Central memory CD4-positive, alpha-beta T cell (primary cell): Measurements from ENCODE around the gene AGR3.

ENCODE experiments used
- DNase-seq: peaks from one replicate; pipeline ENCODE4 v3.0.0; 2022
- total RNA-seq, 3 experiments: gene quantifications; one replicate each; lab custom pipeline; 2026; lab: John Stamatoyannopoulos, UW

Gene AGR3
- total RNA-seq, result 0 reads per million in 3 experiments

DNA sequence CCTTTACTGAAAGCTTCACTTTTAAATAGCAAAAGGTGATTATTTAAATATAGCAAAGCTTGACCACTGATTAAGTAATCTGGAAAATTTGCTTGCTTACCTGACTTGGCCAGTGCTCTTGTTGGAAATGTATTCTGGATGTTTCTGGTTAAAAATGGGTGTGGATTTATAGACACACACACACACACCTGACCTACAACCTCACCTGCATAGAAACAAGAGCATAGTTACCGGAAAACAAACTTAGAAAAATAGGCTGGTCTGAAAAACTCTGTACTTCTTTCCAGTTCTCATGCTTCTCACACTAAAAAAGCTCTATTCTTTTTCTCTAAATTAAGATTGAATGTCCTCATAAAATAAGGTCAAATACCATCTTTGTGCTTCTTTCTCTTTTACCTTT is at the start of gene AGR3:
Gene AGR3 (minus strand): TSS at position 140 of the 400 bp plus-strand sequence. CDS start 3,365 bp downstream, outside the sequence.
- DNase-seq, result no peak

DNA sequence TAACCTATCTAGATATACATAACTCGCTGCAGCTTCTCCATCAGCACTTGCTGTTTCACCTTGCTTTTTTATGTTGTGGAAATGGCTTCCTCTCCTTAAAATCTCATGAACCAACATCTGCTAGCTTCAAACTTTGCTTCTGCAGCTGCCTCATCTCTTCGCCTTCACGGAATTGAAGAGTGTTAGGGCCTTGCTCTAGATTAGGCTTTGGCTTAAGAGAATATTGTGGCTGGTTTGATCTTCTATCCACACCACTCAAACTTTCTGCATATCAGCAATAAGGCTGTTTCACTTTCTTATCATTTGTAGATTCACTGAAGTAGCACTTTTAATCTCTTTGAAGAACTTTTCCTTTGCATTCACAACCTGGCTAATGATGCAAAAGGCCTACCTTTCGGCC is 49.2 kb upstream of the AGR3 start:
- DNase-seq, result no peak

DNA sequence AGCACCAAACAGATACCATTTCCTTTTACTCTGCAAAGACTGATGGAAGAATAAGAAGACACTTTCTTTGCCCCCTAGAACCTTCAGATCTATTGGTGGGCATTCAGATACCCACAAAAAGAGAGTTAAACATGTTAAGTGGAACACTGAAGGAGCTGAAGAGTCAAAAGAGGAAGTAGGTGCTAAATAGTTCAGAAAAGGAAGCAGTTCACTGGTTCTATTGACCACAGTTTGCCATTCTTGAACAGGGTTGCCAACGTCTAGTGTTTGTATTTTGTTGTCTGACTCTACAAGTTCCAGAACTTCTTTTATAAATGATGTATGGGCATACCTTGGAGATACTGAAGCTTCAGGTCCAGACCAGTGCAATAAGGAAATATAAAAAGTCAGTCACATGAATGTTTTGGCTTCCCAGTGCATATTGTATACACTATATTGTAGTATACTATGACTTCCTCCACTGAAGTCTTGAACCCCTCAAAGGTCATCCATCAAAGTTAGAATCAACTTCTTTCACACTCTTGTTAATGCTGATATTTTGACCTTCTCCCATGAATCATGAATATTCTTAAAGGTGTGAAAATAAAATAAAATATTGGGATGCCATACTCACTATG is 47.5 kb upstream of the AGR3 start:
- DNase-seq, result no peak

- DNase-seq, result no peak
Observed at GRCh38 chr7:16926861-16927260, 45.1 kb upstream of the AGR3 start.

DNA sequence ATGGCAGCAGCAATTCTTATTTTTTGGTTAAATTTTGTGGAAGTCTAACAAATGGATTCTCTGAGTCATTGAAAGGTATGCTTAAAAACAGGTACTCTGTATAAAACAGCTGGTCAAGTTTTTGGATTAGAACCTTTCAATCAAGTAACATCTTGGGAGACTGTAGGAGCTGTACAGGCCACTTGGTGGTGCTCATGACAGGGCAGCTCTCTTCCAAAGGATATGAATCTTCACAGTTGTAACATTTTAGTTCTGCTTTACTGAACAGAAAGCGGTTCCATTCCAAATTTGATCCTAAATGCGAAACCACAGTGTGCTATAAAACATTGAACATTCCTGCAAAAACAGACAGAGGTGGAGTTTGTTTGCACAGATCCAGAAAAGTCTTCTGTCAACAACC is 44.5 kb upstream of the AGR3 start:
- no peak for DNase-seq

- no peak for DNase-seq
Observed at GRCh38 chr7:16925609-16926008, 43.8 kb upstream of the AGR3 start.

DNA sequence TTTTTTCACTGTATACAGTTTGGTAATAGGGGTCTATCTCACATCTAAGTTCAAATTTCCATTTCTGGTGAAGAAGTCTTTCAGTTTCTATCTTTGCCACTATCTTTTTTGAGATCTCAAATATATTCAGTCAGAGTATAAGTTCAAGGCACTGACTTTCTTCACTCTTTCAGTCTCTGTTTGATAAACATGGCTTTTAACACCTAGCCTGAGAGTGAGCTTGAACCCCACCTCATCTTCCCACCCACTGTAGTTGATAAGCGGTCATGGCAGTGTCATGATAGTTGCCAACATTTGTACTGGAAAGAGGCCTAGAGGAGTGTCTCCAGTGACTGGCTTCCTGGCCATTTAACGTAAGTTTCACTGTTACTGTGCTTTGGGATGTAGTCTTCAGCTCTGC is 41.2 kb upstream of the AGR3 start:
- DNase-seq, result no peak

GRCh38 chr7:16921644-16922257 is 40.0 kb upstream of the AGR3 start:
- no peak for DNase-seq

DNA sequence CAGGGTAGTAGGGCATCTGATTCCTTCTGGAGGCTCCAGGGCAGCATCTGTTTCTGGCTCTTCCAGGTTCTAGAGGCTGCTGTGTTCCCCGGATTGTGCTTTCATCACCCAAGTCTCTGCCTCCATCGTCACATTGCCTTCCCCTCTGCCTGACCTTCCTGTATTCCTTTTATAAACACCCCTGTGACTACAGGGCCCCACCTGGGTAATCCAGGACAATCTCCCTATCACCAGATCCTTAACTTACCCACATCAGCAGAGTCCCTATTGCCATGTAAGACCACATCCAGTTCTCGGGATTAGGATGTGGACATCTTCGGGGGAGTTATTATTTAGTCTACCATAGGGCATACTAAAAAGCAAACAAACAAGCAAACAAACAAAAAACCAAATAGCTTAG is 39.4 kb upstream of the AGR3 start:
- DNase-seq, result no peak

DNA sequence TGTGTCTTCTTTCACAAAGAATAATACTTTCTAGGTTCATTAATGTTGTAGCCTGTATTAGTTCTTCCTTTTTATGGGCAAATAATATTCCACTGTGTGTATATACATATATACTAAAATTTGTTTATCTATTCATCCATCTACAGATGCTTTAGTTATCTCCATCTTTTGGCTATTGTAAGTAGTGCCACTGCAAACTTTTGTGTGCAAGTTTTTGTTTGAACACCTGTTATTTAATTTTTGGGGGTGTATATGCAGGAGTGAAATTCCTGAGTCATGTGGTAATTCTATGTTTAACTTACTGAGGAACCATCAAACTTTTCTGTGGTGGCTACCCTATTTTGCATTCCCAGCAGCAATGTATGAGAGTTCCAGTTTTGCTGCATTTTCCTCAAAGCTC is 37.7 kb upstream of the AGR3 start:
- no peak for DNase-seq

- no peak for DNase-seq
Observed at GRCh38 chr7:16918288-16918895, 36.6 kb upstream of the AGR3 start.

GRCh38 chr7:16916738-16917137 is 35.0 kb upstream of the AGR3 start:
- DNase-seq, result no peak

GRCh38 chr7:16916105-16916639 is 34.4 kb upstream of the AGR3 start:
- no peak for DNase-seq

GRCh38 chr7:16915405-16915804 is 33.6 kb upstream of the AGR3 start:
- no peak for DNase-seq

DNA sequence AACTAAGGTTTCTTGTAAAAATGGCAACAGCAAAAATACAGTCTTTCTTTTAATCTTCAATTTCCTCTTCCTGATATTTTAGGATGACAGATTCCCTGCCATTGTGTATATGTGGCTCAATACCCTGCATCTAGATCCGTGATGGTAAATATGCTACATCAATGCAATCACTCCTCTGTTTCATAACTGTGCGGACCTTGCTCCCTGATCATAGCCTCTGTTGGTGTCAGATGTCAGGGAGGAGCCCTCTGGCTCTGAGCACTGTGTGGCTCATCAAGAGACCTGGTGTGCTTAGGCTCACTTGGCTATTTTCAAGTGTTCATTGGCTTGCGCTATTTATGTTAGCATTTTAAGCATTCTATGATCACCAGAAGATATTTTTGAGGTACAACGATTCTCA is 33.0 kb upstream of the AGR3 start:
- DNase-seq, result no peak

DNA sequence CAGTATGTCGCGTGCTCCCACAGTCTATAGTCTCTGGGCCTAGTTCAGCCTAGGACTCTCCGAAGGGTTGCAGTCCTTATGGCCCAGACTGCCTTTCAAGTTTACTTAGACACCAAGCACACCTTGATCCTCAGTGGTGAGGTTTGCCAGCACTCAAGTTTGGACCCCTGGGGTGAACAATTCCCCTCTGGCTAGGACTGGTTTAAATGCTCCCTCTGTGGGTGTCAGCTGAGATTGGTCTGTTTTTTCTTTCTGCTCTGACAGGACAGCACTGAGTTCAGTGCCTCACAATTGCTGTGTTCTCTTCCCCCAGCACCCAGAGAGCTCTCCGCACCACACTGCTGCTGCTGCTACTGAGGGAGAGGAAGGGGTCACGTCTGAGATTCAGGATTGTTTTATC is 31.9 kb upstream of the AGR3 start:
- DNase-seq, result no peak

- no peak for DNase-seq
Observed at GRCh38 chr7:16912540-16912939, 30.8 kb upstream of the AGR3 start.

DNA sequence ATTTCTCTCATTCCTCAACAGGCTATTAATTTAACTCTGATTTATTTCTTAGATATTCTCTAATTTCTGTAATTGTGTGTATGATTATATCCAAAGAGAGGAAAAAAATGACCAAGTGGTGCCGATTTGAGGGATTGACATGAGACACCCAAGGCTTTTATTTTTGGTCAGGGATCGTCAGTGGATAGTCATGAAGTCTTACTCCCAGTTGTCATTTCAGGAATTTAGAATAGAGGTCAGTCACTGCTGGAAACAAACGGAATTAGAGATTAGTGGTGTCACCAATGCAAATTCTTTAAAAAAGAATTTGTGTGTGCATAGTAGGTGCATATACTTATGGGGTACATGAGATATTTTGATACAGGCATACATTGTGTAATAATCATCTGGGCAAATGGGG is 26.8 kb upstream of the AGR3 start:
- DNase-seq, result no peak

DNA sequence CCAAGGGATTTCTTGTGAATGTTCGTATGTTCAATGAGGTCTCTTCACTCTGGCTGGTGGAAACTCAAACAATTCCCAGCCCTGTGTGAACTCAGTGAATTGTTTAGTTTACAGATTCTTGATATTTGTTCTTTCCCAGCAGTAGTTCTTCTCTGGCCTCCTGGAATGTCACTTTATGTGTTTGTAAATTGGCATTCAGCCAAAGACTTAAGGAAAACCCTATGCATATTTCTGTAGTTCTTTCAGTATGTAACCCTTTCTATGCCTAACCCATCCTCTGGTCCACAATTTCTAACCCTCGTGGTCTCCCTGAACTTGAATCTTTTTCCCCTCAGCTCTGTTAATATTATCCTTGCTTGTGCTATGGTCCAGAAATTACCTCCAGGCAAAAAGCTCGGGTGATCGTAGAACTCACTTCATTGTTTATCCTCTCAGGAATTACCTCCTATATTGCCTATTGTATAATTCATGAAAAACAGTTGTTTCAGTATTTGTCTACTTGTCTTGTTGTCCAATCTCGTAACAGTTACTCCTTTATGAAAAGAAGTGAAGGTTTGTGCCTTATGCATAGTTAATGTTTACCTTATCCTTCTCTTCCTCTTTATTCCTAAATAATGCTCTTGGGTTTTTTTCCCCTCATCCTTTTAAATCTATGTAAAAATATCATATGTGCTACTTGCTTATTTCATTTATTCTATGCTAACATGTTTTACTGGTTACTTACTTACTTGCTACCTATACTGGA is 23.7 kb upstream of the AGR3 start:
- no peak for DNase-seq

DNA sequence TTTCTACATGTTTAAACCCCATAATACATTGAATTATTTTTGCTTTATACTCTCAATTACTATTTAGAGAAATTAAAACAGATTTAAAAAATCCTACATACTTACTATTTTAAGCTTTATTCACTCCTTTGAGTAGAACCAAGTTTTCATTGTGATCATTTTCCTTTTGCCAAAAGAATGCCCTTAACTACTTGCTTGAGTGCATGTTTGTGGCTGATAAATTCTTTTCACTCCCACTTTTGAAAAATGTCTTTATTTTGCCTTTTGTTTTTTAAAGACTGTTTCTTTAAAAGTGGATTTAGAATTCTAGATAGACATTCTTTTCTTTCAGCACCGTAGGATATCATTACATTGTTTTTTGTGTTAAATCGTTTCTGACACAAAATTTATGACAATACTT is 22.3 kb upstream of the AGR3 start:
- DNase-seq, result no peak

GRCh38 chr7:16900209-16900768 is 18.5 kb upstream of the AGR3 start:
- no peak for DNase-seq

DNA sequence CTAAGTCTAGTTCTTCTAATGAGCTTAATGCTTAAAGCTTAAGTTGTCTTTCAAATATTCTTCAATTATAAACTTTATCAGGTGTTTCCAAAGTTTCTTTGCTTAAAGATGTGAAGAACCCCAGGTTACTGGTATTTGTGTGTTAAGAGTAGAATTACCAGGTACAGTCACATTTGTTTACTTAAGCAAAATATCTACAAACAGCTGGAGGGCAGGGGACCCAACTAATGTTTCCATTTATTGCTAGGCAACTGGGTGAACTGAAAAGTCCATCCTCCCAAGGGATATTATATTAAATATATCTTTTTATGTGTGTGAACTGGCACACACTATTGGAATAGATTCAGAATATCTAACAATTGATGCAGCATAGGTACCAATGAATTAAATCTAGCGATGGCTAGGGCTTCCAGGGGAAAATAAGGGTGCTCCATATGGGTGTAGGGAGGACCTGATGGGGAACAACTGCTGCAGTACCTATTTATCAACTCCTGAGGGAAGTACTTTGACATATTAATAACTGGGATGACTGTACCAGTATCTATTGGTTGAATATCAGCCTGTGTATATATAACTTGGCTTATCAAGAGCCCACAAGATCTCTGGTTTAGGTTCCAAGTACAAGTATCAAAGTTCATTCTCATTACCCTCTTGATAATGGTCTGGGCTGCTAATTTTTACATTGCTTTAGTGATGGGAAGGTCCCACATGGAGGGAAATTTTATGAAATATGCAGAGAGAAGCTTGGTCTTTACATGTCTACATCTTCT is 10.3 kb upstream of the AGR3 start:
- DNase-seq, result no peak
